Stimulated activated CD8-positive, alpha-beta memory T cell treated with anti-CD3 and anti-CD28 coated beads, Interleukin-12 subunit alpha, Interleukin-12 subunit beta, amount 100 ng/mL, for 1 hour (primary cell): ENCODE measurements around the gene ARMC12.

Source experiments
- DNase-seq: peaks from one replicate; pipeline ENCODE4 v3.0.0-alpha.2; 2020; ENCODE audit warnings: low read depth

ARMC12 gene

DNA sequence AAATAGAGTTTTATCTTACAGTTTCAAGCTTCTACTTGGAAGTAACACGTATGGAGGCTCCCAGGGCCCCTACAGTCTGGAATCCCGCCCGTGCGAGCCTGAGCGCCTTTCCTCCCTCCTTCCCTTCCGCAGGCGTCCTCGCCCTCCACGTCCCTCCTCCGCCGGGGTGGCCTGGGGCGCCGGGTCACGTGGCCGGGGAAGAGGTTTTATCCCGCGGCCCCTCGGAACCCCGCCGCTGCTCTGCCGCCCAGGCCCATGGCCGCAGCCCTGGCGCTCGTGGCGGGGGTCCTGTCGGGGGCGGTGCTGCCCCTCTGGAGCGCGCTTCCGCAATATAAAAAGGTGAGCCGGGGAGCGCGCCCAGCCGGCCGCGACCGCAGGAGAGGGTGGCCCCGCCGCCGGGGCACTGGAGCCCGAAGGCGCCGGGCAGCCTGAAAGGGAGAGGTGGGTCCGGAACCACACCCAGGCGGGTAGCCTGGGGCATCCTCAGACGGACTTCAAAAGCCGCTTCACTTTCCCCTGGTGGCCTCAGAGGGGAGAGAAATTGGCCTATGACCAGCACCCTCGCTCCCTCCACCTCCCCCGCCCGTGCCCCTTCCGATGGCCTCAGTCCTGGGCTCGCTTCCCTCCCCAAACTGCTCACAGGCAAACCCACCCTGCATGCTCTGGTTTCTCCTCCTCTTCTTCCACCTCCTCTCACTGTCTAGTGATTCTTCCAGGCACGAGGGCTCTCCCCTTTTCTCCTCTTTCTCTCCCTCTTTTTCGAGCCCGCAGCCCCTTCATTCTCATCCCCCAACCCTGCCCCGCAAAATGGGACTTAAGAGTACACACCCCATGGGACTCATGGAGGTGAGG lies 39.8 kb downstream of the ARMC12 start, which contains the start of gene CLPSL2:
Gene CLPSL2 (plus strand): TSS at position 235 of the 852 bp plus-strand sequence. CDS start 21 bp downstream, at position 256.
- DNase-seq, result no peak

- no peak for DNase-seq
Observed at GRCh38 chr6:35777356-35778102, 40.7 kb downstream of the ARMC12 start.

DNA sequence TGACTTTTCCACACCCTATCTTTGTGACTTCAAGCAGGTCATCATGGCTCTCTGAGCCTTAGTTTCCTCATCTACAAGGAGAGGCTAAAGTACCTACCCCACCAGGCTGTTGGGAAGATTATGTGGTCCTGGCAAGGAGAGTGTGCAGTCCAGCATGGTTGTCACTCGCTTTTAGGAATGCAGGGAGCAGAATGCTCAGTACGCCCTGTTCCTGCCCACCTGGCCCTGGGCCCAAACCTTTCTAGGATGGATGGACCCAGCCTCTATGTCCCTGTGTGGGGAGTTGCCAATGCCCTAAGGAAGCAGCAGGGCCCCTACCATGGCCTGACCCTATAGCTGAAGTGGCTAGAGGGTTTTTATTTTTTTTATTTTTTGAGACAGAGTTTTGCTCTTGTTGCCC lies 41.6 kb downstream of the ARMC12 start:
- no peak for DNase-seq

- DNase-seq, result no peak
Observed at GRCh38 chr6:35780719-35781118, 43.9 kb downstream of the ARMC12 start, which contains the start of gene CLPSL1. CLPSL1 (plus strand) TSS chr6:35781019; CDS start chr6:35781111, 92 bp downstream.

- no peak for DNase-seq
Observed at GRCh38 chr6:35781290-35781689, 44.5 kb downstream of the ARMC12 start.

DNA sequence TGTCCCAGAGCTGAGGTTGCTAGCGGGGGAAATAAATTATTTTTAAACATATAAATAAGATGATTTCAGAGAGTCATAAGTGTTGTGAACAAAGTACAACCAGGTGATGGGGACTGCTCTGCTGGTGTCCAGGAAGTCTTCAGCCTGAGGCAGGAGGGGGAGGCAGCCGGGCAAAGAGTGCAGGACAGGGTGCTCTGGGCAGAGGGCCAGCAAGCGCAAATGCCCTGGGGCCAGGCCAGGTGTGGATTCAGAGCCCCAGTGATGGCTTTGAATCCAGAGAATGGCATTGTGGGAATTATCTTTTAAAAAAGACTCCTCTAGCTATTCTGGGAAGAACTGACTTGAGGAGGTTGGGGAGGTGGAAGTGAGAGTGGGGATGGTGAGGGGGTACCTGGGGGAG lies 45.6 kb downstream of the ARMC12 start:
- DNase-seq, result no peak

DNA sequence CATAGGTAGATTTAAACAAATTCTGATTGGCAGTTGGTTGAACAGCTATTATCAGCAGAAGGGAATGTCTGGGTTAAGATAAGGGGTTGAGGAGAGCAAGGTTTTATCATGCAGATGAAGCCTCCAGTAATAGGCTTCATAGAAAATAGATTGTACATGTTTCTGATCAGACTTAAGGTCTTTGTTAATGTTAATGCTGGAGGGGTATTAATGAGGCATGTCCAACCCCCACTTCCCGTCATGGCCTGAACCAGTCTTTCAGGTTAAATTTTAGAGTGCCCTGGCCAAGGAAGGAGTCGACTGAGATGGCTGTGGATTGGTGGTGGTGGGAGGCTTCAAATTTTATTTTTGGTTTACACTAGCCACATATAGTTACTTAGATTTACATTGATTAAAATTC lies 47.4 kb downstream of the ARMC12 start:
- DNase-seq, result no peak

DNA sequence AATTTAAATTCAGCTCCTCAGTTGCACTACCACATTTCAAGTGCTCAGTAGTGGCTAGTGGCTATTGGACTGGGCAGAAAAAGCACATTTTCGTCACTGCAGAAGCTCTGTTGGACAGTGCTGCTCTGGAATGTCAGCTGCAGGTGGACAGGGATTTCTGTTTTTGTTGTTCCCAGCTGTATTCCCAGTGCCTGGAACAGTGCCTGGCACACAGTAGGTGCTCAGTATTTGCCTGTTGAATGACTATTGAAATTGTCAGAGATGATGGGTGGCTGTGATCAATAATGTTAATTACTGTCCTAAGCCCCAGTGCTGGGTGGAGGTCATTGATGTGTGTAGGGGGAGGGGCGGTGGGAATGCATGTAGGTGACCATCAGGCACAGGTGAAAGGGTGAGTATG lies 49.4 kb downstream of the ARMC12 start:
- DNase-seq, result no peak

- DNase-seq, result no peak
Observed at GRCh38 chr6:35786810-35787209, 50.0 kb downstream of the ARMC12 start.

- DNase-seq, result no peak
Observed at GRCh38 chr6:35787266-35788218, 50.7 kb downstream of the ARMC12 start.

- DNase-seq, result no peak
Observed at GRCh38 chr6:35788423-35788982, 51.7 kb downstream of the ARMC12 start.

- DNase-seq, result no peak
Observed at GRCh38 chr6:35790683-35791082, 53.9 kb downstream of the ARMC12 start.

DNA sequence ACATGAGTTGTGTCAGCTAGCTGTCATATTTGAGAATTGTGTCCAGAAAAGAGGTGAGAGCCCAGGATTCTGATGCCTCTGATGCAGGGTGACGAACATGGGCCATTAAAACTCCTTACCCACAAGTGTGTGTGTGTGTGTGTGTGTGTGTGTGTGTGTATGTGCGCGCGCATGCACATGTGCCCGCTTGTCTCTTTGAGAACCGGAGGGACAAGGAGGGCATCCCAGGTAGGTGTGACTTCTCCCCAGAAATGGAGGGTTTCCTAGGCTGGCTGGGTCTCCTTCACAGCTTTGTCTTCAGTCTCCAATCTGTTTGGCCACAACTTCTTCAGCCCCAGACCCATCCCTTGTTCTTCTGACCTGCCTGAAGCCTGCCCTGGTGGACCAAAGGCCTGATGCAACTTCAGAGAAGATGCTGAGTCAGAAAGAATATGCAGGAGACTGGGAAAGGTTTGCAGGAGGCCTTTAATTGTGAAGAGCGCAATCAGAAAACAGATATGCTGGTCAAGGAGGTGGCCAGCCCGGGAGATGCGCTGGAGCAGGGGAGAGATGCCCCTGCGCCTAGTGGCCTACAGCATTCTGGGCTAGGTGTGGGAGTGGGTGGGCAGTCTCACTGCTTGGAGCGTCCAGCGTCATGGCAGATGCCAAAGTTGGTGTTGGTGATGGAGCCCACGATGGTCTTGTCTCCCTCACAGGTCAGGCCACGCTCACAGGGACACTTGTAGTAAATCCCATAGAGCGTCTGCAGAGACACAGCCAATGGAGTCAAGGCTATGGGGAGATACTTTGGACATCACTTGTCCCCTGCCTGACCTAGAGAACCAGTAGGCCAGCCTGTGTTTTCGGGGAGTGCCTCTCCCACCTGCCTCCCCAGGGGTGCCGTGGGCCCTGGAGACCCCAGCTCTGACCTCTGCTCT lies 58.0 kb downstream of the ARMC12 start:
- no peak for DNase-seq

GRCh38 chr6:35795453-35796071 lies 58.7 kb downstream of the ARMC12 start:
- DNase-seq, result no peak

GRCh38 chr6:35796236-35796635 lies 59.4 kb downstream of the ARMC12 start:
- DNase-seq, result no peak

GRCh38 chr6:35797837-35798526 lies 61.1 kb downstream of the ARMC12 start:
- no peak for DNase-seq
